Gastroesophageal sphincter (tissue), 3 donors: ENCODE results near the gene ARL10.

ENCODE experiments used
- EP300 ChIP-seq: sonication (generic); formaldehyde crosslinking; IDR thresholded peaks from one replicate; pipeline ENCODE4 v1.6.1; 2017; ENCODE audit warnings: antibody characterized with exemption, mild to moderate bottlenecking
- POLR2A ChIP-seq, 2 donors: fragments of 450-650 bp; IDR thresholded peaks; one replicate each; pipeline ENCODE4 v1.6.1; 2017; ENCODE audit warnings: antibody characterized with exemption in 2 of 2, mild to moderate bottlenecking in 2 of 2, moderate library complexity in 1 of 2
- POLR2AphosphoS5 ChIP-seq: sonication (generic); formaldehyde crosslinking; IDR thresholded peaks from one replicate; pipeline ENCODE4 v1.6.1; 2017; ENCODE audit warnings: antibody characterized with exemption
- TF ChIP-seq, protein P1 (sequence below), 4 experiments: fragments of 200-600 bp in 2 of 4; fragments of 450-650 bp in 2 of 4; sonication (generic) in 1 of 4; IDR thresholded peaks; one replicate each; pipeline ENCODE4 v1.5.1; 2017 to 2019; ENCODE audit warnings: antibody characterized with exemption in 4 of 4, mild to moderate bottlenecking in 2 of 4, moderate library complexity in 2 of 4

DNA sequence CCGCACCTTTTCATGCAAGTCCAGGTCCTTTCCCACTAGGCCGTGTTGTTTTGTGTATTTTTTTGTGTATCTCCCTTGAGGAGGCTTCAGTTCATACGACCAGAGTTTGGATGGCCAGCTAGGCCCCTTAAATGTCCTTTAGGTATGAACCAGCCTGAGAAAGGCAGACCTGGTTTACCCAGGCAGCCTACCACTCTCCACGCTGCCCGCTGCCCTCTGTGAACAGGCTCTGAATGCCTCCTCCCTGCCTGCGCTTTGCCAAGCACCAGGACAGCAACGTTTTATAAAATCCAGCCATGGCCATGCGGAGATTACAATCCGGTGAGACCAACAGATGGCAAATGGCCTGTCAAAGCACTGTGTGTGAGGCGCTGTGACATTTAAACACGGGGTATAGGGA, 51.7 kb downstream of the ARL10 start:
- TF ChIP-seq, protein P1, sequence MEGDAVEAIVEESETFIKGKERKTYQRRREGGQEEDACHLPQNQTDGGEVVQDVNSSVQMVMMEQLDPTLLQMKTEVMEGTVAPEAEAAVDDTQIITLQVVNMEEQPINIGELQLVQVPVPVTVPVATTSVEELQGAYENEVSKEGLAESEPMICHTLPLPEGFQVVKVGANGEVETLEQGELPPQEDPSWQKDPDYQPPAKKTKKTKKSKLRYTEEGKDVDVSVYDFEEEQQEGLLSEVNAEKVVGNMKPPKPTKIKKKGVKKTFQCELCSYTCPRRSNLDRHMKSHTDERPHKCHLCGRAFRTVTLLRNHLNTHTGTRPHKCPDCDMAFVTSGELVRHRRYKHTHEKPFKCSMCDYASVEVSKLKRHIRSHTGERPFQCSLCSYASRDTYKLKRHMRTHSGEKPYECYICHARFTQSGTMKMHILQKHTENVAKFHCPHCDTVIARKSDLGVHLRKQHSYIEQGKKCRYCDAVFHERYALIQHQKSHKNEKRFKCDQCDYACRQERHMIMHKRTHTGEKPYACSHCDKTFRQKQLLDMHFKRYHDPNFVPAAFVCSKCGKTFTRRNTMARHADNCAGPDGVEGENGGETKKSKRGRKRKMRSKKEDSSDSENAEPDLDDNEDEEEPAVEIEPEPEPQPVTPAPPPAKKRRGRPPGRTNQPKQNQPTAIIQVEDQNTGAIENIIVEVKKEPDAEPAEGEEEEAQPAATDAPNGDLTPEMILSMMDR (IDR thresholded peaks at IDR 0.05), result no peak
- TF ChIP-seq POLR2A (IDR thresholded peaks at IDR 0.05), result no peak
- TF ChIP-seq POLR2AphosphoS5, result no peak
- no peak for TF ChIP-seq EP300
